Lower leg skin (tissue), 4 donors: Measurements from ENCODE around the gene AMN1. TPM values are rescaled to one million over a fixed set of nuclear protein-coding genes. Genes with fewer than 3 reads are reported as not detected.
"Not testable (repeated sequence)": the region's sequence is repeated elsewhere in the genome, so short reads cannot be mapped to it uniquely, and the experiment has no call there.

Experiments used
- DNase-seq, 2 donors: peaks; one replicate each; pipeline ENCODE4 v3.0.0-alpha.2; 2019; ENCODE audit warnings: low spot score in 2 of 2
- H3K4me3 ChIP-seq: fragments of 200-600 bp; sonication (generic); 2 replicates; pipeline ENCODE4 v1.5.1; 2017; ENCODE audit warnings: mild to moderate bottlenecking, low read depth; ENCODE audit not compliant: poor library complexity, severe bottlenecking
- CTCF ChIP-seq, 3 donors: fragments of 450-650 bp; IDR thresholded peaks; one replicate each; pipeline ENCODE4 v1.5.1; 2016; ENCODE audit warnings: antibody characterized with exemption in 3 of 3, mild to moderate bottlenecking in 3 of 3, moderate library complexity in 2 of 3
- POLR2A ChIP-seq, 2 donors: fragments of 450-650 bp; IDR thresholded peaks; one replicate each; pipeline ENCODE4 v1.6.1; 2016 to 2017; ENCODE audit warnings: antibody characterized with exemption in 2 of 2, mild to moderate bottlenecking in 1 of 2, moderate library complexity in 1 of 2
- WGBS, 2 donors: methylation state at CpG; one replicate each; pipeline ENCODE4 v1.1.5; 2018; 5-methylcytosine and 5-hydroxymethylcytosine counted together
- intact Hi-C: fragments of 100-400 bp; cut with DNase I; formaldehyde crosslinking; loops from one replicate; pipeline ENCODE4 v1.15.0; 2023; ENCODE audit warnings: low total_unique reads
- total RNA-seq, 4 donors: library from RNA; depleted of rRNA; stranded (reverse); fragments of >200 nt; gene quantifications; one replicate each; pipeline ENCODE4 v1.1.0, GENCODE V29; 2016

The AMN1 gene
- total RNA-seq, 4 donors from 2014 or later, result 9.5 to 20.5 (median 10.8) TPM

GRCh38 chr12:31740628-31741027 lies 11.8 kb upstream of the AMN1 start:
- TF ChIP-seq CTCF (IDR thresholded peaks at IDR 0.05) (no peak), POLR2A (IDR thresholded peaks at IDR 0.05) (no peak)
- H3K4me3 ChIP-seq, result no peak overlapping the region
- DNase-seq, result no peak
- intact Hi-C loops, result no loop called here
- 53 to 57% methylated on average over 3 of the region's 3 CpGs for WGBS, 2 donors

GRCh38 chr12:31737763-31738162 lies 8.9 kb upstream of the AMN1 start:
- no peak overlapping the region for H3K4me3 ChIP-seq
- no peak for TF ChIP-seq CTCF (IDR thresholded peaks at IDR 0.05)
- TF ChIP-seq POLR2A (IDR thresholded peaks at IDR 0.05), result no peak
- DNase-seq, result no peak
- 85 to 93% methylated on average over 2 of the region's 2 CpGs for WGBS, 2 donors
- intact Hi-C loops, result no loop called here

GRCh38 chr12:31737345-31737744 lies 8.5 kb upstream of the AMN1 start:
- 94 to 98% methylated on average over 4 of the region's 4 CpGs for WGBS, 2 donors
- TF ChIP-seq CTCF (IDR thresholded peaks at IDR 0.05) (no peak), POLR2A (IDR thresholded peaks at IDR 0.05) (no peak)
- intact Hi-C loops, result no loop called here
- DNase-seq, result no peak
- no peak overlapping the region for H3K4me3 ChIP-seq

GRCh38 chr12:31736472-31736871 lies 7.7 kb upstream of the AMN1 start:
- no peak overlapping the region for H3K4me3 ChIP-seq
- no peak for TF ChIP-seq CTCF (IDR thresholded peaks at IDR 0.05)
- TF ChIP-seq POLR2A (IDR thresholded peaks at IDR 0.05), result no peak
- intact Hi-C loops, result no loop called here
- DNase-seq, result no peak

- DNase-seq, intact Hi-C loops, H3K4me3 ChIP-seq: not testable (repeated sequence)
- WGBS, 2 donors, result 71 to 77% methylated on average over 15 of the region's 15 CpGs
These were observed 5.0 kb upstream of the AMN1 start for GRCh38 chr12:31733549-31734432.

- peak in 1 of 2 donors; percentile 49 for DNase-seq
- TF ChIP-seq POLR2A (IDR thresholded peaks at IDR 0.05) (no peak), CTCF (IDR thresholded peaks at IDR 0.05) (no peak)
- intact Hi-C loops, result no loop called here
- WGBS, 2 donors, result 53 to 66% methylated on average over 5 of the region's 5 CpGs
- H3K4me3 ChIP-seq, result no peak overlapping the region
These were observed 4.2 kb upstream of the AMN1 start for GRCh38 chr12:31732926-31733548.

- intact Hi-C loops, DNase-seq, H3K4me3 ChIP-seq: not testable (repeated sequence)
- 94 to 97% methylated on average over 5 of the region's 5 CpGs for WGBS, 2 donors
These were observed 2.4 kb upstream of the AMN1 start for GRCh38 chr12:31731203-31731602.
